H1 (cell line): ENCODE results near the gene PFDN5. TPM values are rescaled to one million over a fixed set of nuclear protein-coding genes. Genes with fewer than 3 reads are reported as not detected.
A peak's percentile ranks its signal among the peaks of the same experiment; 100 is the strongest.

Experiments
- CREB1 ChIP-seq: IDR thresholded peaks from 2 replicates; pipeline ENCODE4 v1.6.1; 2012; ENCODE audit warnings: inconsistent platforms
- KDM1A ChIP-seq: fragments of 200-600, 300-600 bp; sonication (generic); IDR thresholded peaks from 2 replicates; pipeline ENCODE4 v1.7.1; 2016; ENCODE audit warnings: mild to moderate bottlenecking, low read length, borderline replicate concordance
- NRF1 ChIP-seq: IDR thresholded peaks from 2 replicates; pipeline ENCODE4 v1.6.1; 2011; ENCODE audit warnings: mild to moderate bottlenecking, low read depth, low read length, improper control_type of control experiment
- POLR2AphosphoS5 ChIP-seq: IDR thresholded peaks from 2 replicates; pipeline ENCODE4 v1.6.1; 2011; ENCODE audit warnings: low read depth, low read length
- SAP30 ChIP-seq: fragments of 300-600 bp; sonication (generic); IDR thresholded peaks from 2 replicates; pipeline ENCODE4 v1.7.1; 2012; ENCODE audit warnings: low read length, moderate library complexity, mild to moderate bottlenecking, inconsistent platforms; ENCODE audit not compliant: insufficient read depth, insufficient replicate concordance
- TBP ChIP-seq: IDR thresholded peaks from 2 replicates; pipeline ENCODE4 v1.6.1; 2011; ENCODE audit warnings: low read depth, low read length, improper control_type of control experiment
- TEAD4 ChIP-seq: IDR thresholded peaks from 2 replicates; pipeline ENCODE4 v1.6.1; 2012; ENCODE audit warnings: low read depth, low read length, inconsistent platforms, mixed read lengths
- YY1 ChIP-seq: IDR thresholded peaks from 2 replicates; pipeline ENCODE4 v1.6.1; 2011; ENCODE audit warnings: low read depth, mild to moderate bottlenecking, low read length
- polyA plus RNA-seq, 7 experiments: library from polyadenylated mRNA; depleted of rRNA in 3 of 7; stranded (reverse) in 5 of 7; unstranded in 2 of 7; fragments of >200 nt in 5 of 7; fragments of 200-250 nt in 2 of 7; gene quantifications; 1 replicate in 5 of 7; 2 replicates in 1 of 7; 4 replicates in 1 of 7; pipeline versions ENCODE4 v1.2.1 to v1.2.3, GENCODE V29; 2011 to 2013; ENCODE audit warnings: missing spikeins in 2 of 7, mixed read lengths in 2 of 7
- total RNA-seq: library from RNA; stranded (reverse); fragmentation: NEBNext Ultra II Directional; extraction: Animal tissue kit (Norgen Biotek cat#: 25700); gene quantifications from 2 replicates; pipeline ENCODE4 v1.2.1, GENCODE V29; 2021
- TF ChIP-seq, protein P1 (sequence below): IDR thresholded peaks from 2 replicates; pipeline ENCODE4 v1.6.1; 2012; ENCODE audit warnings: inconsistent platforms

The PFDN5 gene
- total and polyA plus RNA-seq, 2 of the 8 experiments (the other 6 are each of a cell fraction or from before 2014, with no cell fraction given), result 290 to 630 TPM

DNA sequence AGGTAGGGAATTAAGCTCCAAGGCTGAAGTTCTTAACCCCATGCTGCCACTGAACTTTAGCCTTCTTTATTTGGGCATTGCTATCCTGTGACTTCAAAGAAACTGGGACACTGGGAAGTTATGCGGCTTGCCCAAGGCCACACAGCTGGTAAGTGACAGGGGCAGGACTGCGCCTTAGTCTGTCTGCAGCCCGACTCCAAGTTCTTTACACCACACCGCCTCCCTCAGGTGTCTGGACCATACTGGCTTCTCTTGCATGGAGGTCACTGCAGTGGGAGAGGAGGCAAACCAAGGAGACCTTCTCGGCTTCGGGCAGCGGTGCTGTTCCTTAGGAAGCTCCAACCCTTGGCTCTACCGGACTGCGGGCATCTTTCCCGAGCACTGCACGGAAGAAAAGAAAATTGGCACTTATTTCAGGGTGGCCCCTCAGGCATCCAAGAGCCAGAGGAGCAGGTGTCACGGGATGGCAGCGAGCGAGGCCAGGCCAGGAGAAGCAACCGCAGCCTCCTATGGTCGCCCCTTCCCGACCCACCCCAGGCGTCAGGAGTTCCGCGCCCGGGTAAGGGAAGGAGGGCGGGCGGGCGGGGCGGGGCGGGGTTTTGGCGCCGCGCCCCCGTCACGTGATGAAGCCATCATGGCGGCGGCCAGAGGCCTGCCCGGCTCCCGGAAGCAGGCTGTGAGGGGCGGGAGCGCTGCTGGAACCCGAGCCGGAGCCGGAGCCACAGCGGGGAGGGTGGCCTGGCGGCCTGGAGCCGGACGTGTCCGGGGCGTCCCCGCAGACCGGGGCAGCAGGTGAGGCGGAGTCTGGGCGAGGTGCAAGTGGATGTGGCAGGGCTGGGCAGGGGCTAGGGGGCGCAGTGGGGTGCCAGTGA, 43.6 kb upstream of the PFDN5 start (continued):
- TF ChIP-seq, protein P1, sequence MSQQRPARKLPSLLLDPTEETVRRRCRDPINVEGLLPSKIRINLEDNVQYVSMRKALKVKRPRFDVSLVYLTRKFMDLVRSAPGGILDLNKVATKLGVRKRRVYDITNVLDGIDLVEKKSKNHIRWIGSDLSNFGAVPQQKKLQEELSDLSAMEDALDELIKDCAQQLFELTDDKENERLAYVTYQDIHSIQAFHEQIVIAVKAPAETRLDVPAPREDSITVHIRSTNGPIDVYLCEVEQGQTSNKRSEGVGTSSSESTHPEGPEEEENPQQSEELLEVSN, result no peak
- TF ChIP-seq TEAD4 (peak; percentile 9; the same call in 1 of the 2 replicates), KDM1A (no peak), POLR2AphosphoS5 (peak; percentile 58; the same call in 1 of the 2 replicates), YY1 (peak; percentile 95), CREB1 (peak; percentile 84), NRF1 (no peak), TBP (no peak; the same call in none of the 2 replicates), SAP30 (peak; percentile 85)
